HUES64 (cell line): Measurements from ENCODE around the gene CYTH2.
"Not testable (repeated sequence)": the region's sequence is repeated elsewhere in the genome, so short reads cannot be mapped to it uniquely, and the experiment has no call there.

ENCODE experiments used
- H3K27ac ChIP-seq: 2 replicates; pipeline ENCODE4 v1.7.0; 2013; ENCODE audit warnings: low read depth, low read length, inconsistent platforms
- H3K27me3 ChIP-seq: 2 replicates; pipeline ENCODE4 v1.6.1; 2013; ENCODE audit warnings: mild to moderate bottlenecking, low read length; ENCODE audit not compliant: insufficient read depth
- H3K36me3 ChIP-seq: 2 replicates; pipeline ENCODE4 v1.6.1; 2013; ENCODE audit warnings: mild to moderate bottlenecking, low read length; ENCODE audit not compliant: insufficient read depth
- H3K4me1 ChIP-seq: 2 replicates; pipeline ENCODE4 v1.6.1; 2013; ENCODE audit warnings: mild to moderate bottlenecking, low read length, moderate library complexity; ENCODE audit not compliant: insufficient read depth
- H3K4me3 ChIP-seq: 2 replicates; pipeline ENCODE4 v1.5.1; 2013; ENCODE audit warnings: mild to moderate bottlenecking, low read length, moderate library complexity
- H3K9ac ChIP-seq: 2 replicates; pipeline ENCODE4 v1.6.1; 2013; ENCODE audit warnings: mild to moderate bottlenecking, low read depth, low read length
- H3K9me3 ChIP-seq: 2 replicates; pipeline ENCODE4 v1.6.1; 2013; ENCODE audit warnings: low read depth, low read length; ENCODE audit not compliant: insufficient read depth
- WGBS: fragments of 150-250, 120-280 bp; methylation state at CpG from one replicate; pipeline ENCODE4 v1.1.7; 2013; ENCODE audit warnings: missing lambda C conversion rate; 5-methylcytosine and 5-hydroxymethylcytosine counted together

Gene CYTH2

DNA sequence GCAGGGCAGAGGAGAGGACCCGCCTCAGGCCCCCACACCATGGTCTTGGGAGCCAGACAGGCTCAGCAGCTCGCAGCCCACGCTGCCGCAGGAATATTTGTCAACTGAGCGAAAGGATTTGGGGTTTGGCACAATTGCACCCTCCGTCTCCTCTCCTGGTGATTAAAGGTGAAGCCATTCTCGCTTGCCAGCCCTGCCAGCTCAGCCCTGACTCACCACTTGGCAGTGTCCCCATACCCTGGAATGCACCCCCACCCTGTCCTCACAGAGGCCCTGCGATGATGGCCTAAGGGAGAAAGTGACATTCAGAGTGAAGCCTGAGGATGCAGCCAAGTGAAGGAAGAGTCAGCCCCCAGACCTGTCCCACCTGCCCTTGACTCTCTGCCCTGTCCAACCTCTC is 18.8 kb downstream of the CYTH2 start:
- H3K27me3 ChIP-seq = peaks cover 5% of the 10 kb centered on the region; the same call in 1 of the 2 replicates
- H3K4me1 ChIP-seq = peaks cover 7% of the 10 kb centered on the region
- WGBS = 94% methylated on average over 8 of the region's 8 CpGs
- no peaks in the 10 kb centered on the region for H3K36me3 ChIP-seq
- no peak overlapping the region for H3K9ac ChIP-seq
- no peak overlapping the region for H3K27ac ChIP-seq
- no peaks in the 10 kb centered on the region for H3K9me3 ChIP-seq
- H3K4me3 ChIP-seq = no peak overlapping the region

- not testable (repeated sequence) for H3K9me3 ChIP-seq, H3K4me1 ChIP-seq, H3K9ac ChIP-seq, H3K27ac ChIP-seq, H3K27me3 ChIP-seq, H3K4me3 ChIP-seq, H3K36me3 ChIP-seq
- WGBS = 89% methylated on average over 7 of the region's 7 CpGs
Observed at GRCh38 chr19:48488478-48488877, 19.3 kb downstream of the CYTH2 start.

GRCh38 chr19:48489608-48490216 is 20.5 kb downstream of the CYTH2 start:
- Histone ChIP-seq H3K36me3 (no peaks in the 10 kb centered on the region), H3K4me3 (no peak overlapping the region), H3K27me3 (peaks cover 8% of the 10 kb centered on the region), H3K9me3 (no peaks in the 10 kb centered on the region), H3K4me1 (peaks cover 7% of the 10 kb centered on the region), H3K27ac (no peak overlapping the region), H3K9ac (no peak overlapping the region)
- WGBS = 31% methylated on average over 19 of the region's 19 CpGs

DNA sequence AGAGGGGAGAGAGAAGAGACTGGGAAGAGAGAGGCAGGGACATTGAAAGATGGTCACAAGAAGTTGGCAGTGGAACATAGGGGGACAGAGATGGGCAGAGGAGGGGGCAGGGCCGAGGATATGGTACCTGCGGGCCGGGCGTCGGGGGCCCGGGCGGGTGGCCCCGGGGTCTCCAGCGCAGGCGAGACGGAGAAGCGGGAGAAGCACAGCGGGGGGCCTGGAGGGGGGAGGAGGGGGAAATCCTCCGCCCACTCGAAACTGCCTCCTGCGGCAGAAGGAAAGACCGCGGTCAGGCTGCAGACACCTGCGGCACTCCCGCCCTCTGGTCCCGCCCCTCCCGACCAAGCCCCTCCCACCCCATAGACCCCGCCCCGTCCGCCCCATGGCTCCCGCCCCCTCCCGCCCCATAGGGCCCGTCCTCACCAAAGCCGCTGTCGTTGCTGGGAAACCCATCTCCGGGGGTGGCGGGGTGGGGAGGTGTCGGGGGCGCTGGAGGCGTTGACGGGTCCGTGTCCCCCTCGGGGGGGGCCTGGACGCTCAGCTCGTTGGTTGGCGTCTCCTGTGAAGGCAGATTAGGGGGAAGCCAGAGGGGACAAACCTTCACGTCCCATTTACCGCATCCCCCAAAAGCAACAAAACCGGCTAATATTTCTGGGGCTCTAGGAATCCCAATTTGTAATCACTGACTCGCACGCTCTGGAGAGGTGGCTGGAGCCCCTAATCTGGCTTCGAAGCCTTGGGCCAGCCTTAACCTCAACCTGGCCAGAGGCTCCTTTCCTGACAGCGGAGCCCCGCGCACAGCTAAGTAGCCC is 22.0 kb downstream of the CYTH2 start:
- H3K27me3 ChIP-seq = peaks cover 8% of the 10 kb centered on the region
- WGBS = 3% methylated on average over 36 of the region's 50 CpGs

GRCh38 chr19:48491793-48492123 is 22.6 kb downstream of the CYTH2 start:
- H3K9ac ChIP-seq = no peak overlapping the region
- peak overlapping the region; percentile 89; the same call in 1 of the 2 replicates for H3K27ac ChIP-seq
- H3K4me1 ChIP-seq = peaks cover 7% of the 10 kb centered on the region
- peaks cover 8% of the 10 kb centered on the region for H3K27me3 ChIP-seq
- no peaks in the 10 kb centered on the region for H3K36me3 ChIP-seq
- 9% methylated on average over 10 of the region's 10 CpGs for WGBS
- no peaks in the 10 kb centered on the region for H3K9me3 ChIP-seq
- H3K4me3 ChIP-seq = peak overlapping the region; percentile 60

More for the DNA sequence above, 22.0 kb downstream of the CYTH2 start:
- H3K9me3 ChIP-seq = no peaks in the 10 kb centered on the region
- H3K9ac ChIP-seq = no peak overlapping the region
- peak overlapping the region; percentile 60 for H3K4me3 ChIP-seq
- peaks cover 7% of the 10 kb centered on the region for H3K4me1 ChIP-seq
- no peaks in the 10 kb centered on the region for H3K36me3 ChIP-seq
- H3K27ac ChIP-seq = peak overlapping the region; percentile 89; the same call in 1 of the 2 replicates

DNA sequence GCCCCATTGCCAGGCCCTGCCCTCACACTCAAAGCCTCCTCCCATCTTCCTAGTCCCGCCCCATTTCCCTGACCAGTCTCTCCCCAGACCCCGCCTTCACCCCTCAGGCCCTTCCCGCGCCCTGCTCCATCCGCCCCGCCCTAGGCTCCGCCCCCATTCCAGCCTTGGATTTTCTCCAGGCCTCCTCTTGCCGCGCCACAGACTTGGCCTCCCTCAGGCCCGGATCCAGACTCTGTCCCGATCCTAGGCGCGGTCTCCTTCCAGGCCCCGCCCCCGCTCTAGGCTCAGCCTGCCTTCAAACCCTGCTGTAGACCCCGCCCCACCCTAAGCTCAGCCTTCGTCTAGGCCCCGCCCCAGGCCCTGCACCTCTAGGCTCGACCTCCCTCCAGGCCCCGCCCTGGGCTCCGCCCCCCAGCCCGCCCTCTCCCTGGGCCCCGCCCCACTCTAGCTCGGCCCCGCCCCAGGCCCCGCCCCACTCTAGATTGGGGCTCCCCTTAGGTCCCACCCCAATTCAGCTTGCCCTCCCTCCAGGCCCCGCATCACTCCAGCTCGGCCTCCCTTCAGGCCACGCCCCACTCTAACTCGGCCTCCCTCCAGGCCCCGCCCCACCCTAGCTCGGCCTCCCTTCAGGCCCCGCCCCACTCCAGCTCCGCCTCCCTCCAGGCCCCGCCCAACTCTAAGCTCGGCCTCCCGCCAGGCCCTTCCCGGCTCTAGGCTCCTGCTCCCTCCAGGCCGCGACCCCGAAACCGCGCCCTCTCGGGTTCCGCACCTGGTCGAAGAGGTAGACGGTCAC is 24.0 kb downstream of the CYTH2 start:
- no peaks in the 10 kb centered on the region for H3K36me3 ChIP-seq
- peak overlapping the region; percentile 69 for H3K4me3 ChIP-seq
- peak overlapping the region; percentile 73 for H3K9ac ChIP-seq
- peak overlapping the region; percentile 84; the same call in 1 of the 2 replicates for H3K27ac ChIP-seq
- H3K9me3 ChIP-seq = no peaks in the 10 kb centered on the region
- peaks cover 8% of the 10 kb centered on the region for H3K27me3 ChIP-seq
- peaks cover 7% of the 10 kb centered on the region for H3K4me1 ChIP-seq
- 2% methylated on average over 43 of the region's 47 CpGs for WGBS

GRCh38 chr19:48493718-48494401 is 24.7 kb downstream of the CYTH2 start:
- 5% methylated on average over 70 of the region's 70 CpGs for WGBS
- H3K27me3 ChIP-seq = peaks cover 8% of the 10 kb centered on the region
- peak overlapping the region; percentile 69 for H3K4me3 ChIP-seq
- H3K36me3 ChIP-seq = no peaks in the 10 kb centered on the region
- no peaks in the 10 kb centered on the region for H3K9me3 ChIP-seq
- H3K27ac ChIP-seq = no peak overlapping the region; the same call in 1 of the 2 replicates
- peaks cover 7% of the 10 kb centered on the region for H3K4me1 ChIP-seq
- peak overlapping the region; percentile 73 for H3K9ac ChIP-seq

DNA sequence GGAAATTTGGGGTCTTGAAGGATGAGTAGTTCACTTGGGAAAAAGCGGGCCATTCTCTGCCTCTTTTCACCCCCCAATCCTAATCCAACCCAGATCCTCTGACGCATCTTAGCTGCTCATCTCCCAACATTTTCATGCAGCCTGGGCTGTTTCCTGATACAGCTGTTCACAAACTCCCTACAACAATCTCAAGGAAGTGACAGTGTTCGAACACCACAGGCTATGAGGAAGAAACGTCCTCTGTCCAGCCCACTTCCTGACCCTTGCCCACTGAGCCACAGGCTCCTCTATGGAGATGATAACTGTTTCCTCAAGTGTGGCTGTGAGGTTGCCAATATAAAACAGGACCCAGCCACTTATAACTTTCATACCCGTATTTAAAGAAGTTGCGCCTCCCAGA is 26.2 kb downstream of the CYTH2 start:
- Histone ChIP-seq H3K4me1 (peaks cover 2% of the 10 kb centered on the region; the same call in 1 of the 2 replicates), H3K36me3 (no peaks in the 10 kb centered on the region), H3K9ac (no peak overlapping the region), H3K9me3 (no peaks in the 10 kb centered on the region), H3K27me3 (peaks cover 3% of the 10 kb centered on the region; the same call in 1 of the 2 replicates), H3K27ac (no peak overlapping the region), H3K4me3 (no peak overlapping the region)
- WGBS = 92% methylated on average over 6 of the region's 6 CpGs

DNA sequence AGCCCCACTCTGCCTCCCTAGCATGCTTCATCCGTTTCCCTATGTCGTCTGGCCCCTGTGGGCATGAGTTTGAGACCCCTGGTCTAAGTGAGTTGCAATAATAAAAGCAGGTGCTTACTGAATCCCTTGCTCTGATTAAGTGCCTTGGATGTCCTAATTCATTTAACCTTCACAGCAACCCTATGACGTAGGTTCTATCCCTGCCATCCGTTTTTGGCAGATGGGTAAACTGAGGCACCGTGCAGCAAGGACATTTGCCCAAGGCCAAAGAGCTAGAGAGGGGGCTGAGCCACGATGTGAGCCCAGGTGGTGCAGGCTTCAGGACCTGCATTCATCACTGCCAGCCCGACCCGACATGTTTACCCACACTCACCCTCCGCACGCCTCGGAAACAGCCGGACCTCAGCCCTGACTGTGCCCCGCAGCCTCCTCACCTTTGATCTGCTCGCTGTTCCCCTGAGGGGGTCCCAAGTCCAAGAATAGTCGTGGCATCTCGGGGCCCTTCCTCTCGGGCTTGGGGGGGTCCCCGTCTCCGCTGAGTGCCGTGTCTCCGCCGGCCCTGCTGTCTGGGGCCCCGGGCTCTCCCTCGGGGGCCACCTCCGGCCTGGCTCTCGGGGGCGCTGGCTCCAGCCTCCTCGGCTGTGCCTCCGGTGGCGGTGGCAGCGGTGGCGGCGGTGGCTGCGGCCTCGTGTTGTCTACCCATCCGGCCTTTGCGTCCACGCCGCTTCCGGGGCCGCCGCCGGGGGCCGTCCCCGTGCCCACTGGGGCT is 28.0 kb downstream of the CYTH2 start:
- 94% methylated on average over 45 of the region's 45 CpGs for WGBS
- H3K4me1 ChIP-seq = no peaks in the 10 kb centered on the region
- no peak overlapping the region for H3K9ac ChIP-seq
- no peaks in the 10 kb centered on the region for H3K36me3 ChIP-seq
- no peak overlapping the region for H3K27ac ChIP-seq
- H3K27me3 ChIP-seq = peaks cover 3% of the 10 kb centered on the region; the same call in 1 of the 2 replicates
- no peak overlapping the region for H3K4me3 ChIP-seq
- H3K9me3 ChIP-seq = no peaks in the 10 kb centered on the region
